HG03064 (cell line): ENCODE data around the gene CYFIP2.

Source experiments
- ATAC-seq: cut with Tn5 transposase; IDR thresholded peaks from one replicate; pipeline ENCODE4 v1.9.1; 2021; ENCODE audit warnings: low read depth; ENCODE audit not compliant: unreplicated experiment

CYFIP2 gene

GRCh38 chr5:157312492-157312891, 46.6 kb downstream of the CYFIP2 start:
- peak; percentile 79 for ATAC-seq

DNA sequence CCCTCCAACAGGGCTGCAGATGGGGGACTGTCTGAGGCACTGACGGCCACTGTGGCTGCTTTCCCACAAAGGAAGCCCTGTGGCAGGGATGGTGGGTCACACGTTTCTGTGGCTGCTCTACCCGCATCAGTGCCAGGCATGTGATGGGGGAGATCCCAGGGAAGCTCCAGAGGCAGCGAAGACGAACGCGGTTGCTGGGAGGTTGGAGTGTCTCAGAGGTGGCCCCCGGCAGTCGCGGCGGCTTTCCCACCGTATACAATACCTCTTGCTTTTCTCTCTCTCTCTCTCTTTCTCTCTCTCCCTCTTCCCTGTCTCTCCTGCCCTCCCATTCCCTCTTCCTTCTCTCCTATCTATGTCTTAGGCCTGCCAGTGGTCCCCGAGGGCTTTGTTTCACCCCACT, 56.7 kb downstream of the CYFIP2 start:
- no peak for ATAC-seq

- ATAC-seq = no peak
These were observed 57.3 kb downstream of the CYFIP2 start for GRCh38 chr5:157323107-157323706.

DNA sequence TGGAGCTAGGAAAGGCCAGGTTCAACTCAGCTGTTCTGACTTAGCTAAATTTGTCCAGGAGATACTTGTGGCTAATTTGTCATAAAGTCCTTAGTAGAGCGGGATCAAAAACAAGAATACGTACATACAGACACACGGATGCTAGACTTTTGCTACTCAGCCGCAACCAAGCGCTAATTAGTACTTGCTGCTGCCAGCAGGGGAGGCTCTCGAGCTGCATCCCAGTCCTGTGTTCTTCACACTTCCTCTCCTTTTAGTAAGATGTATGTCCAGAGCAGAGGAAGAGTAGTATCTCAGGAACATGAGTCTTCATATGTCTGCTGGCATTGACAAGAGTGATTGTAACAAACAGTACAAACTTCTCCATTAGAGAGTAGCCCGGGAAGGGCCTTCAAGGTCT, 58.3 kb downstream of the CYFIP2 start:
- no peak for ATAC-seq

DNA sequence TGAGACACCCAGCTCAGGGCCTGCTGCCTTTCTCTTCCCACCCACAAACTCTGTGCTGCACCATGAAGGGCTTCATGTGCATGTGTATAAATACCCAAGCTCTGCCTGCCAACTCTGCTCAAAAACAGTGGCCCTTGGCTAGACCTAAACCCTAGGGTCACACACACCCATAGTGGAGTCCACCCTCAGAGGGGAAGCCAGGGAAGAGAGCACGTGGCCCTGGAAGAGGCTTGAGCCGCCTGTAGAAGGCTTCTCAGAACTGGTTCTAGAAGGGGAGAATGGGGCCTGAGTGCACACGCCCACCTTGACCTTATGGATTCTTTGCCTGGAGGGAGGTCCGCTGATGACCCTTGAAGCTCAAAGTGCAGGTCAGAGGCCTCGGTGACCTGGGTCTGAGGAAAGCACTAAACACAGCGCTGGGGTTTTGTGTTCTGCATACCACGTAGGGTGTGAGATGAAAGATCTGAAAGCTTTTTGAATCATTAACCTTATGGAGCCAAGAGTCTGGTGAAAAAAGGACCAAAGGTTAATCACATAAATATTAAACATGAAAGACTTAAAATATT, 60.6 kb downstream of the CYFIP2 start:
- no peak for ATAC-seq

DNA sequence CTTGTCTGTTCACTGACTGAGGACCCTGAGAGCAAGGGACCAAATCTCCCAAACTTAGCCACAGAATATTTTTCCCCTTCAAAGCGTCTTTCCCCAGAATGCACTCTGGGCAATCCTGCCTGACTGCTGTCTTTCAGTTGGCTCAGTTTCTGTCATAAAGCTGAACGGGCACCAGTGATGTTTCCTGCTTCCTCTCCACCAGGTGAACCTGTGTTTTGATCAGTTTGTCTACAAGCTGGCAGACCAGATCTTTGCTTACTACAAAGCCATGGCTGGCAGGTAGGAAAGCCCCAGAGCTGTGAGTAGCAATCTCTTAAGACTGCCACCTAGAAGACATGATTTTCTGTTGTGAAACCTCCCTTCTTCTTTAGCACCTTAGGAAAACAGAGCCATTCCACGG, 61.8 kb downstream of the CYFIP2 start:
- ATAC-seq = no peak

GRCh38 chr5:157328277-157328912, 62.5 kb downstream of the CYFIP2 start:
- peak; percentile 96 for ATAC-seq

GRCh38 chr5:157331807-157332206, 65.9 kb downstream of the CYFIP2 start:
- ATAC-seq = no peak

DNA sequence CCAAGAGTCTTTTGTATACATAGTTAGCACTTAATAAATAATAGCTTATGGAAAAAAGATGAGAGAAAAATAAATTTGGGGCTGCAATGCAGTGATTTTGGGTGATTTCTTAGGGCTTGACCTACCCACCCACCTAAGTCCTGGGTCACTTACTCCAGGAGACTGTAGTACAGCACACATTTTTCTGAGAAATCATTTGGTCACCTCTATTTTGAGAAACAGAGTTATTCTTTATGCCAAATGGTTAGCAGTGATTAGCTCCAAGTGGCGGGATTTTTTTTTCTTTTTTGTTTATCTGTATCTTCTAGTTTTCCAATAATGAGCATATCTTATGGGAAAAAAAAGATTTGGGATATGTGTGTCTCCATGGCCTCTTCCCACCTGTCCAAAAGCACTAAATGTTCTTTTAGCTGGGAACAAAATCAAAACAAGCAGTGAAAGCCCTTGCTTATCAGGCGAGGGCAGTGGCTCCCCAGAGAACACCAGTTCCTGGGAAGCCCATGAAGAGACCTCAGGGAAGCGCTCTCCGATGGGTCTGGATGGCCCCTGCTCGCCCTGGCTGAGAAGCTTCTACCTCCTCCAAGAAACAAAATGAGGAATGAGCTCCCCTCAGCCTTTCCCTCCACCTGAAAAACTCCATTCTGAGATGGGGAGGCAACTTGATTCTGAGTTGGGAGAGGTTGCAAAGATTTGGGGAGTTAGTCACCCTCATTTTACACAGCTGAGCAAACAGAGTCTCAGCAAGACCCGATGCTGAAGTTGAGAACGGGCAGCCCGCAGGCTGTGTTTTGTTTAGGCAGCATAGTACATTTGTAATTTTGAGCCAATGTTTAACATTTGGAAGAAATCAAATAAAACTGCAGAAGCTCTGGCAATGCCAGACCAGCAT, 69.9 kb downstream of the CYFIP2 start:
- ATAC-seq = no peak

GRCh38 chr5:157336423-157336744, 70.5 kb downstream of the CYFIP2 start:
- no peak for ATAC-seq

GRCh38 chr5:157339409-157339808, 73.5 kb downstream of the CYFIP2 start:
- no peak for ATAC-seq

DNA sequence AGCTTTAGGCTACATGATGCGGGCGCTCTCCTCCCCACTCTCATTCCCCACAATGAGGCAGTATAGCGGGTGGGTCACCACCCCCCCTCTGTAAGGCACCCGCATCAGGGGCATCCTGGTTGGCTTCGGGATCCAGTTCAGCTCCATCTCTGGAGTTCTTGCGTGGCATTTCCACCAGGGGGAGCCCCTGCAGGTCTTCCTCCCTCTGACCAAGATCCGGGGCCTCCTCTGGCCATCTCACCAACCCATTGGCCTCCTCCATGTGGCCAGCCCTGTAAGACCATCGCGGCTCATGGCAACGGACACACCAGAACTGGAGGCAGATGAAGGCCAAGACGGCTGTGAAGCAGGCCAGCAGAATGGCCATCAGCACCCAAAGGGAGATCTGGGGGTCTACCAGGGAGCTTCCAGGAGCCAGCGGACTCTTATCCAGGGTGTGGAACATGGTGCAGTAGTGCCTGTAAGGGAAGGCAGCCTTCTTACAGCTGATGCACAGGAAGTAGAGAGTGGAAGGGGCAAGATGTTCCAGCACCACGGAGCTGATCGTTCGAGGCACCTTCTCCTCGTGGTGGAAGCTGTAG, 77.0 kb downstream of the CYFIP2 start:
- no peak for ATAC-seq

- ATAC-seq = no peak
These were observed 78.2 kb downstream of the CYFIP2 start for GRCh38 chr5:157343842-157344790.

- ATAC-seq = no peak
These were observed 79.1 kb downstream of the CYFIP2 start for GRCh38 chr5:157345067-157345466.

DNA sequence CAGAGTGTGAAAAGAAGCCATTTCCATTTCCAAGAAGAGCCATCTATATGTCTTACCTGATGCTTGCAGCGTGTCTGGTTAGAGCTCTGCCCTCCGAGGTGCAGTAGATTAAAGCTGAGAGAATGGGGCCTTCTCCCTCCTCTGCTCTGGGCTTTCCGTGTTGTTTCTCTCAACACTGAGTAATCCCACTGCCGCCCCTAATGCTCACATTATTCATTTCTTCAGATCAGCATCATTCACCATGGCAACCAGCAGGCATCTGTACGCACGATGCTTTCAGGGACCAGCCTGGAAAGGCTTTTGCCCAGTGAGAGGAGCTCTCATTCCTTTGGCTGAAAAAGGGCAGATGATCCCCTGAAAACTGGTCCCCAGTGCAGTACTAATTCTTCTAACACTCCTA, 79.6 kb downstream of the CYFIP2 start:
- ATAC-seq = no peak

GRCh38 chr5:157347301-157348048, 81.6 kb downstream of the CYFIP2 start:
- no peak for ATAC-seq

GRCh38 chr5:157348049-157348400, 82.1 kb downstream of the CYFIP2 start:
- no peak for ATAC-seq

DNA sequence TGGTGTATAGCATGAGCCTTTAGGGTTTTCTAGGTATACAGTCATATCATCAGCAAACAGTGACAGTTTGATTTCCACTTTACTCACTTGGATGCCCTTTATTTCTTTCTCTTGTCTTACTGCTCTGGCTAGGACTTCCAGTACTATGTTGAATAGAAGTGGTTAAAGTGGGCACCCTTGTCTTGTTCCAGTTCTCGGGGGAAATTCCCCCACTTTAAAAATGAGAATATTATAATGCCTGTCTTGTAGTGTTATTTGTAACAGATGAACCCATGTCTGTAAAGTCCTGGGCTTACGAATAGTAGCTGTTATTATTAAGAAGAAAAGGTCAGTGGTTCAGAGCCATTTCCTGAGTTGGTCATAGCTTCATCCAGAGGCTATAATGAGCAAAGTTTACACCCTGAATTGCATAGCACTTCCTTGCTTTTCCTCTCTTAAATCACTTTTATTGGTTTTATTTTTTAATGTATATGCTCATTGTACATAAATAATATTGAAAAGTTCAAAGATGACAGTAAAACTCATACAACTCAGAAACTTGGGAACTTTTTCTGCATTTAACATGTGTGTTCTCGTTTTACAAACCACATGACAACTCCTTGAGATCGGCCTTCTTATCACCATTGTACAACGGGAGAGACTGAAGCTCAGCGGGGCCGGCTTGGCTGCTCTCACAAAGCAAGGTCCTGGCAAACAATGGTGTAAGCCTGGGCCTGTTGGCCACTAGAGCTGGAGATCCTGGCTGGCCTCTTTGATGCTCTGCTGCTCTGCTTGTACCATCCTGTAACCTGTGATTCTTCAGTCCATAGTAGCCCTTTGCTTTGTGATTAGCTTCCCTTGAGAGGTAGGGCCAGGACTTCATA, 85.2 kb downstream of the CYFIP2 start:
- no peak for ATAC-seq

DNA sequence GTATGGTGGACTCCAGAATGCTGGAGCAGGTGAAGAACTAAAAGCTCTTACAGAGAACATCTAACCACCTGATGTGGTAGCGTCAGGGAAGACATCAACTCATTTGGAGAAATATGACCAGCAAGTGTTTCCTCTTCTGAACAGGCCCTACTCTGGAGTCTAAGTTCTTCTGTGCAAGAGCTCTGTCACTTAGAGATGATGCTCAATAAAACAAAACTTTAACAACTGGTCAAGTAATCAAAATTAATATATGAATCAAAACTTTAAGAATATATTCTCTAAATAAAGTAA, 85.8 kb downstream of the CYFIP2 start:
- no peak for ATAC-seq
